ENCODE data around the gene CDK12.
"Not testable (repeated sequence)": the region's sequence is repeated elsewhere in the genome, so short reads cannot be mapped to it uniquely, and the experiment has no call there.

Gene CDK12

GRCh38 chr17:39473310-39473709 is 12.0 kb downstream of the CDK12 start:
- H3K4me3 Mint-ChIP-seq, result no peak overlapping the region
- H3K9me3 Mint-ChIP-seq, result no peaks in the 10 kb centered on the region
- H3K27me3 Mint-ChIP-seq, result no peaks in the 10 kb centered on the region
- H3K36me3 Mint-ChIP-seq, result peaks cover 18 to 25% of the 10 kb centered on the region in 2 donors
- ATAC-seq (replicated peaks) (no peak), DNase-seq (no peak)
- peaks cover 4 to 6% of the 10 kb centered on the region in 2 donors for H3K4me1 Mint-ChIP-seq
- no peak overlapping the region for H3K27ac Mint-ChIP-seq

- H3K9me3 Mint-ChIP-seq; H3K4me1 Mint-ChIP-seq; DNase-seq; H3K27me3 Mint-ChIP-seq; ATAC-seq (replicated peaks); H3K27ac Mint-ChIP-seq; H3K4me3 Mint-ChIP-seq: not testable (repeated sequence)
- H3K36me3 Mint-ChIP-seq, result peaks cover 20 to 23% of the 10 kb centered on the region in 2 donors
These were observed 18.3 kb downstream of the CDK12 start for GRCh38 chr17:39479631-39480030.

GRCh38 chr17:39483506-39483905 is 22.2 kb downstream of the CDK12 start:
- no peaks in the 10 kb centered on the region for H3K9me3 Mint-ChIP-seq
- no peak overlapping the region for H3K4me3 Mint-ChIP-seq
- H3K4me1 Mint-ChIP-seq, result peaks cover 3 to 5% of the 10 kb centered on the region in 2 donors
- ATAC-seq (replicated peaks), result no peak
- H3K27me3 Mint-ChIP-seq, result no peaks in the 10 kb centered on the region
- H3K36me3 Mint-ChIP-seq, result peaks cover 15 to 22% of the 10 kb centered on the region in 2 donors
- DNase-seq, result no peak
- no peak overlapping the region for H3K27ac Mint-ChIP-seq

GRCh38 chr17:39484178-39484577 is 22.9 kb downstream of the CDK12 start:
- ATAC-seq (replicated peaks), result peak; percentile 98 to 99
- no peak for DNase-seq
- H3K4me1 Mint-ChIP-seq, result peaks cover 3 to 5% of the 10 kb centered on the region in 2 donors
- H3K27ac Mint-ChIP-seq, result no peak overlapping the region
- H3K36me3 Mint-ChIP-seq, result peaks cover 15 to 25% of the 10 kb centered on the region in 2 donors
- no peaks in the 10 kb centered on the region for H3K9me3 Mint-ChIP-seq
- no peak overlapping the region for H3K4me3 Mint-ChIP-seq
- H3K27me3 Mint-ChIP-seq, result no peaks in the 10 kb centered on the region

GRCh38 chr17:39485555-39485954 is 24.3 kb downstream of the CDK12 start:
- Mint-ChIP-seq H3K4me3 (no peak overlapping the region), H3K27me3 (no peaks in the 10 kb centered on the region), H3K4me1 (peaks cover 3 to 8% of the 10 kb centered on the region in 2 donors), H3K27ac (no peak overlapping the region), H3K9me3 (no peaks in the 10 kb centered on the region), H3K36me3 (peaks cover 13 to 24% of the 10 kb centered on the region in 2 donors)
- DNase-seq (no peak), ATAC-seq (replicated peaks) (no peak)

GRCh38 chr17:39486242-39486641 is 25.0 kb downstream of the CDK12 start:
- Mint-ChIP-seq H3K27me3 (no peaks in the 10 kb centered on the region), H3K27ac (no peak overlapping the region), H3K4me3 (no peak overlapping the region), H3K36me3 (peaks cover 12 to 23% of the 10 kb centered on the region in 2 donors), H3K9me3 (no peaks in the 10 kb centered on the region), H3K4me1 (peaks cover 3 to 9% of the 10 kb centered on the region in 2 donors)
- DNase-seq (no peak), ATAC-seq (replicated peaks) (no peak)

GRCh38 chr17:39487490-39487889 is 26.2 kb downstream of the CDK12 start:
- H3K27me3 Mint-ChIP-seq; H3K4me1 Mint-ChIP-seq; H3K9me3 Mint-ChIP-seq; ATAC-seq (replicated peaks); DNase-seq; H3K4me3 Mint-ChIP-seq: not testable (repeated sequence)
- H3K27ac Mint-ChIP-seq, result peak overlapping the region; percentile 20
- peaks cover 6 to 19% of the 10 kb centered on the region in 2 donors for H3K36me3 Mint-ChIP-seq

- no peak for DNase-seq
- Mint-ChIP-seq H3K4me1 (peaks cover 3 to 9% of the 10 kb centered on the region in 2 donors), H3K27ac (peak overlapping the region; percentile 14), H3K27me3 (no peaks in the 10 kb centered on the region), H3K4me3 (no peak overlapping the region), H3K36me3 (peaks cover 6 to 19% of the 10 kb centered on the region in 2 donors), H3K9me3 (no peaks in the 10 kb centered on the region)
- no peak for ATAC-seq (replicated peaks)
These were observed 26.7 kb downstream of the CDK12 start for GRCh38 chr17:39487946-39488345.

GRCh38 chr17:39496921-39497320 is 35.6 kb downstream of the CDK12 start:
- H3K36me3 Mint-ChIP-seq, result peaks cover 35 to 38% of the 10 kb centered on the region in 2 donors
- H3K27me3 Mint-ChIP-seq; H3K27ac Mint-ChIP-seq; DNase-seq; H3K4me1 Mint-ChIP-seq; H3K9me3 Mint-ChIP-seq; H3K4me3 Mint-ChIP-seq; ATAC-seq (replicated peaks): not testable (repeated sequence)

- DNase-seq (no peak), ATAC-seq (replicated peaks) (no peak)
- H3K4me1 Mint-ChIP-seq, result no peaks in the 10 kb centered on the region
- H3K36me3 Mint-ChIP-seq, result peaks cover 37 to 58% of the 10 kb centered on the region in 2 donors
- H3K27ac Mint-ChIP-seq, result no peak overlapping the region
- H3K9me3 Mint-ChIP-seq, result no peaks in the 10 kb centered on the region
- H3K27me3 Mint-ChIP-seq, result no peaks in the 10 kb centered on the region
- no peak overlapping the region for H3K4me3 Mint-ChIP-seq
These were observed 46.2 kb downstream of the CDK12 start for GRCh38 chr17:39507511-39507910.

GRCh38 chr17:39508987-39509386 is 47.7 kb downstream of the CDK12 start:
- no peak overlapping the region for H3K27ac Mint-ChIP-seq

GRCh38 chr17:39513309-39513708 is 52.0 kb downstream of the CDK12 start:
- no peak overlapping the region for H3K27ac Mint-ChIP-seq
- no peaks in the 10 kb centered on the region for H3K4me1 Mint-ChIP-seq
- H3K36me3 Mint-ChIP-seq, result peaks cover 31 to 47% of the 10 kb centered on the region in 2 donors
- H3K9me3 Mint-ChIP-seq, result no peaks in the 10 kb centered on the region
- no peak for ATAC-seq (replicated peaks)
- H3K4me3 Mint-ChIP-seq, result no peak overlapping the region
- H3K27me3 Mint-ChIP-seq, result no peaks in the 10 kb centered on the region
- DNase-seq, result no peak

More at GRCh38 chr17:39508987-39509386, 47.7 kb downstream of the CDK12 start:
- Mint-ChIP-seq H3K36me3 (peaks cover 32 to 57% of the 10 kb centered on the region in 2 donors), H3K9me3 (no peaks in the 10 kb centered on the region), H3K4me3 (no peak overlapping the region), H3K4me1 (no peaks in the 10 kb centered on the region), H3K27me3 (no peaks in the 10 kb centered on the region)
- DNase-seq (no peak), ATAC-seq (replicated peaks) (no peak)

- no peak for ATAC-seq (replicated peaks)
- no peaks in the 10 kb centered on the region for H3K4me1 Mint-ChIP-seq
- H3K36me3 Mint-ChIP-seq, result peaks cover 31 to 46% of the 10 kb centered on the region in 2 donors
These were observed 52.6 kb downstream of the CDK12 start for GRCh38 chr17:39513915-39514314.

GRCh38 chr17:39517224-39517623 is 55.9 kb downstream of the CDK12 start:
- ATAC-seq (replicated peaks) (no peak), DNase-seq (no peak)
- H3K9me3 Mint-ChIP-seq, result no peaks in the 10 kb centered on the region
- H3K27me3 Mint-ChIP-seq, result no peaks in the 10 kb centered on the region
- peaks cover 21 to 22% of the 10 kb centered on the region in 2 donors for H3K36me3 Mint-ChIP-seq
- H3K4me3 Mint-ChIP-seq, result no peak overlapping the region
- no peak overlapping the region for H3K27ac Mint-ChIP-seq
- H3K4me1 Mint-ChIP-seq, result no peaks in the 10 kb centered on the region

More at GRCh38 chr17:39513915-39514314, 52.6 kb downstream of the CDK12 start:
- no peaks in the 10 kb centered on the region for H3K9me3 Mint-ChIP-seq
- no peak overlapping the region for H3K27ac Mint-ChIP-seq
- no peak overlapping the region for H3K4me3 Mint-ChIP-seq
- DNase-seq, result no peak
- H3K27me3 Mint-ChIP-seq, result no peaks in the 10 kb centered on the region

GRCh38 chr17:39525801-39526506 is 64.7 kb downstream of the CDK12 start:
- no peak overlapping the region for H3K4me3 Mint-ChIP-seq
- H3K27me3 Mint-ChIP-seq, result no peaks in the 10 kb centered on the region
- ATAC-seq (replicated peaks) (no peak), DNase-seq (no peak)
- no peaks in the 10 kb centered on the region for H3K4me1 Mint-ChIP-seq
- H3K27ac Mint-ChIP-seq, result peak overlapping the region; percentile 73
- peaks cover 27 to 29% of the 10 kb centered on the region in 2 donors for H3K36me3 Mint-ChIP-seq
- H3K9me3 Mint-ChIP-seq, result no peaks in the 10 kb centered on the region
